ENCODE results near the gene YLPM1. TPM values are rescaled to one million over a fixed set of nuclear protein-coding genes. Genes with fewer than 3 reads are reported as not detected.

Gene YLPM1
- total and polyA plus RNA-seq, 10 of the 15 experiments (the other 5 are each of a cell fraction or from before 2014, with no cell fraction given): 11.1 to 48.2 (median 18.0) TPM

DNA sequence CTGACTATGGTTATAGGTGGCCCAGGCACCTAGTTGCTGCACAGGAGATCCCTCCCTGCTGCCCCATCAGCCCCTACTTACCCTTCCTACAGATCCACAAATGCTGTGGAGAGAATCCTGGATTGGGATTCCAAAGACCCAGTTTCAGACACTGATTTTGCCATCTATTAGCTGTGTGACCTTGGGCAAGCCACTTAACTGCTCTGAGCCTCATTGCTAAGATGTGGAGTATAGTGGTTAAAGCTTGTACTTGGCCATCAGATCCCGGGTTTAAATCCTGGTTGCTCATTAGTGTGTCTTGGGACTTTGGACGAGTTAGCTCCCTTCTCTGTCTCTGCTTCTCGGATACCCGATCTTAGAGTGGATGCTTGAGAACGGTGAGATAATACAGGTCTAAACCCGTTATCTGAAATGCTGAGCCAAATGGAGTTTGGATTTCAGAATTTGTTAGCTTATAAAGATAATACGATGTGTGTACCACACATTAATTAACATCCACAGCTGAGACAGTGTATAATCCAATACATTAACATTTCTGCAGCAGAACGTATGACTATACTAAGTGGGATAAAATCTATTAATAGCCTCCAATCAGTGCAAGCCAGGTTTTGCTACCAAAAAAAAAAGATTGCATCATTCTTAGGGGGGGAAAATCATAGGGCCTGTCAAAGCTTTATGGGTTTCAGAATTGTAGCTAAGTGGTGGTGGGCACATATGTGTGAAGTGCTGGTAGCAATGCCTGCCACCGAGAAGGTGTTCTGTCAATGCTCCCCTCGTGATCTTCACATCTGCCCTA is 96.8 kb downstream of the YLPM1 start:
- H3K36me3 ChIP-seq (ENCODE audit: control insufficient read depth in 2 of 2, insufficient read depth in 2 of 2, low read length in 1 of 2): no peaks in the 10 kb centered on the region
- no peak for FAIRE-seq
- H3K79me2 ChIP-seq (ENCODE audit: control insufficient read depth, insufficient read depth, low read length): no peaks in the 10 kb centered on the region
- no peaks in the 10 kb centered on the region for H4K20me1 ChIP-seq (ENCODE audit: control insufficient read depth, insufficient read depth)
- no TSS peak for BruUV-seq (replicated peaks)
- ChIA-PET POLR2A (no interaction called here), CTCF (interaction anchor here (0.6 to 13.8 kb wide), 40 partner anchors 8 to 446 kb away, joined by 3 to 552 read pairs (median 4); partner anchors contain the start of genes ACYP1, DLST, EIF2B2 and PROX2), SMC1A (ENCODE audit: uncharacterized antibody, unreplicated experiment) (interaction anchor here (0.6 to 11.1 kb wide), 25 partner anchors 9 to 442 kb away, joined by 3 to 165 read pairs (median 4); partner anchors contain the start of genes ACYP1, DLST, EIF2B2 and PROX2), RAD21 (ENCODE audit: unreplicated experiment) (interaction anchor here (0.5 to 8.8 kb wide), 11 partner anchors 13 to 620 kb away, joined by 3 to 114 read pairs (median 6); partner anchors contain the start of gene DLST)
- no peak for ATAC-seq
- no peak overlapping the region for H3K4me3 ChIP-seq
- DNase-seq (ENCODE audit: low read depth, low spot score): no peak
- no peak overlapping the region for H3K9ac ChIP-seq (ENCODE audit: control insufficient read depth, insufficient read depth, low read length)
- H2AFZ ChIP-seq (ENCODE audit: control insufficient read depth, low read depth, low read length): no peak overlapping the region
- no peaks in the 10 kb centered on the region for H3K4me1 ChIP-seq (ENCODE audit: control insufficient read depth, insufficient read depth, low read length)
- no peaks in the 10 kb centered on the region for H3K27me3 ChIP-seq (replicated peaks in 1 of 2; ENCODE audit: control insufficient read depth in 2 of 2, insufficient read depth in 2 of 2, low read length in 1 of 2)
- WGBS (ENCODE audit: insufficient coverage, insufficient replicate concordance, low lambda C conversion rate, missing lambda C conversion rate): 73% methylated on average over 10 of the region's 10 CpGs
- TF ChIP-seq, protein P1, sequence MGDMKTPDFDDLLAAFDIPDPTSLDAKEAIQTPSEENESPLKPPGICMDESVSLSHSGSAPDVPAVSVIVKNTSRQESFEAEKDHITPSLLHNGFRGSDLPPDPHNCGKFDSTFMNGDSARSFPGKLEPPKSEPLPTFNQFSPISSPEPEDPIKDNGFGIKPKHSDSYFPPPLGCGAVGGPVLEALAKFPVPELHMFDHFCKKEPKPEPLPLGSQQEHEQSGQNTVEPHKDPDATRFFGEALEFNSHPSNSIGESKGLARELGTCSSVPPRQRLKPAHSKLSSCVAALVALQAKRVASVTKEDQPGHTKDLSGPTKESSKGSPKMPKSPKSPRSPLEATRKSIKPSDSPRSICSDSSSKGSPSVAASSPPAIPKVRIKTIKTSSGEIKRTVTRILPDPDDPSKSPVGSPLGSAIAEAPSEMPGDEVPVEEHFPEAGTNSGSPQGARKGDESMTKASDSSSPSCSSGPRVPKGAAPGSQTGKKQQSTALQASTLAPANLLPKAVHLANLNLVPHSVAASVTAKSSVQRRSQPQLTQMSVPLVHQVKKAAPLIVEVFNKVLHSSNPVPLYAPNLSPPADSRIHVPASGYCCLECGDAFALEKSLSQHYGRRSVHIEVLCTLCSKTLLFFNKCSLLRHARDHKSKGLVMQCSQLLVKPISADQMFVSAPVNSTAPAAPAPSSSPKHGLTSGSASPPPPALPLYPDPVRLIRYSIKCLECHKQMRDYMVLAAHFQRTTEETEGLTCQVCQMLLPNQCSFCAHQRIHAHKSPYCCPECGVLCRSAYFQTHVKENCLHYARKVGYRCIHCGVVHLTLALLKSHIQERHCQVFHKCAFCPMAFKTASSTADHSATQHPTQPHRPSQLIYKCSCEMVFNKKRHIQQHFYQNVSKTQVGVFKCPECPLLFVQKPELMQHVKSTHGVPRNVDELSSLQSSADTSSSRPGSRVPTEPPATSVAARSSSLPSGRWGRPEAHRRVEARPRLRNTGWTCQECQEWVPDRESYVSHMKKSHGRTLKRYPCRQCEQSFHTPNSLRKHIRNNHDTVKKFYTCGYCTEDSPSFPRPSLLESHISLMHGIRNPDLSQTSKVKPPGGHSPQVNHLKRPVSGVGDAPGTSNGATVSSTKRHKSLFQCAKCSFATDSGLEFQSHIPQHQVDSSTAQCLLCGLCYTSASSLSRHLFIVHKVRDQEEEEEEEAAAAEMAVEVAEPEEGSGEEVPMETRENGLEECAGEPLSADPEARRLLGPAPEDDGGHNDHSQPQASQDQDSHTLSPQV (IDR thresholded peaks at IDR 0.05): no peak
- TF ChIP-seq STAT3 (IDR thresholded peaks at IDR 0.05; ENCODE audit: low read depth, low read length) (no peak), EZH2 (IDR thresholded peaks at IDR 0.05; ENCODE audit: borderline replicate concordance, control insufficient read depth, low read depth, low read length) (no peak), SUPT20H (IDR thresholded peaks at IDR 0.05; ENCODE audit: borderline replicate concordance, control insufficient read depth, low read depth, low read length) (no peak), STAT1 (conservative IDR thresholded peaks at IDR 0.05) (no peak)
- TF ChIP-seq, protein P2, sequence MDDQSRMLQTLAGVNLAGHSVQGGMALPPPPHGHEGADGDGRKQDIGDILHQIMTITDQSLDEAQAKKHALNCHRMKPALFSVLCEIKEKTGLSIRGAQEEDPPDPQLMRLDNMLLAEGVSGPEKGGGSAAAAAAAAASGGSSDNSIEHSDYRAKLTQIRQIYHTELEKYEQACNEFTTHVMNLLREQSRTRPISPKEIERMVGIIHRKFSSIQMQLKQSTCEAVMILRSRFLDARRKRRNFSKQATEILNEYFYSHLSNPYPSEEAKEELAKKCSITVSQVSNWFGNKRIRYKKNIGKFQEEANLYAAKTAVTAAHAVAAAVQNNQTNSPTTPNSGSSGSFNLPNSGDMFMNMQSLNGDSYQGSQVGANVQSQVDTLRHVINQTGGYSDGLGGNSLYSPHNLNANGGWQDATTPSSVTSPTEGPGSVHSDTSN (IDR thresholded peaks at IDR 0.05; ENCODE audit: insufficient replicate concordance, low read depth, low read length): no peak
- TF ChIP-seq, protein P3, sequence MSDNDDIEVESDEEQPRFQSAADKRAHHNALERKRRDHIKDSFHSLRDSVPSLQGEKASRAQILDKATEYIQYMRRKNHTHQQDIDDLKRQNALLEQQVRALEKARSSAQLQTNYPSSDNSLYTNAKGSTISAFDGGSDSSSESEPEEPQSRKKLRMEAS (IDR thresholded peaks at IDR 0.05; ENCODE audit: low read depth, low read length): no peak
- H3K4me2 ChIP-seq (ENCODE audit: control insufficient read depth, insufficient read depth): no peak overlapping the region
- in situ Hi-C loops (cut with MboI) (no loop called here), intact Hi-C loops (cut with micrococcal nuclease; ENCODE audit: unreplicated experiment) (loop anchor here (10.0 kb wide), 1 partner anchor 435 kb away; no protein-coding TSS in a partner anchor)
- H3K9me3 ChIP-seq (replicated peaks; ENCODE audit: control insufficient read depth, insufficient read depth, low read length): no peaks in the 10 kb centered on the region
- no peak overlapping the region for H3K27ac ChIP-seq (ENCODE audit: control insufficient read depth, insufficient read depth)
